Chondrocyte (in vitro differentiated cells): ENCODE data around the gene RGS11. TPM values are rescaled to one million over a fixed set of nuclear protein-coding genes. Genes with fewer than 3 reads are reported as not detected.

Experiments used
- DNase-seq: peaks from one replicate; pipeline ENCODE4 v3.0.0; 2021; ENCODE audit warnings: mixed read lengths, low spot score
- H3K27ac Mint-ChIP-seq: one replicate; pipeline ENCODE4 v1.8.0; 2021; ENCODE audit warnings: mild to moderate bottlenecking, moderate library complexity, mixed read lengths; ENCODE audit not compliant: unreplicated experiment
- H3K27me3 Mint-ChIP-seq: 2 replicates; pipeline ENCODE4 v1.8.0; 2021; ENCODE audit warnings: low read depth, mixed read lengths
- H3K36me3 Mint-ChIP-seq: 2 replicates; pipeline ENCODE4 v1.8.0; 2021; ENCODE audit warnings: low read depth, mixed read lengths
- H3K4me1 Mint-ChIP-seq: 2 replicates; pipeline ENCODE4 v1.8.0; 2021; ENCODE audit warnings: low read depth, mild to moderate bottlenecking, mixed read lengths
- H3K4me3 Mint-ChIP-seq: one replicate; pipeline ENCODE4 v1.8.0; 2021; ENCODE audit warnings: mild to moderate bottlenecking, moderate library complexity, mixed read lengths; ENCODE audit not compliant: unreplicated experiment
- H3K9me3 Mint-ChIP-seq: 2 replicates; pipeline ENCODE4 v1.8.0; 2021; ENCODE audit warnings: low read depth, mixed read lengths
- total RNA-seq: library from RNA; stranded (reverse); gene quantifications from 3 replicates; pipeline ENCODE4 v1.2.1, GENCODE V29; 2021
- TF ChIP-seq, protein P1 (sequence below): fragments of 200-600 bp; sonication (generic); IDR thresholded peaks from 2 replicates; pipeline ENCODE4 v1.5.0; 2021; ENCODE audit warnings: antibody characterized with exemption, mild to moderate bottlenecking, moderate library complexity

Gene RGS11
- total RNA-seq, 1 donor from 2014 or later, result 21.0 TPM

DNA sequence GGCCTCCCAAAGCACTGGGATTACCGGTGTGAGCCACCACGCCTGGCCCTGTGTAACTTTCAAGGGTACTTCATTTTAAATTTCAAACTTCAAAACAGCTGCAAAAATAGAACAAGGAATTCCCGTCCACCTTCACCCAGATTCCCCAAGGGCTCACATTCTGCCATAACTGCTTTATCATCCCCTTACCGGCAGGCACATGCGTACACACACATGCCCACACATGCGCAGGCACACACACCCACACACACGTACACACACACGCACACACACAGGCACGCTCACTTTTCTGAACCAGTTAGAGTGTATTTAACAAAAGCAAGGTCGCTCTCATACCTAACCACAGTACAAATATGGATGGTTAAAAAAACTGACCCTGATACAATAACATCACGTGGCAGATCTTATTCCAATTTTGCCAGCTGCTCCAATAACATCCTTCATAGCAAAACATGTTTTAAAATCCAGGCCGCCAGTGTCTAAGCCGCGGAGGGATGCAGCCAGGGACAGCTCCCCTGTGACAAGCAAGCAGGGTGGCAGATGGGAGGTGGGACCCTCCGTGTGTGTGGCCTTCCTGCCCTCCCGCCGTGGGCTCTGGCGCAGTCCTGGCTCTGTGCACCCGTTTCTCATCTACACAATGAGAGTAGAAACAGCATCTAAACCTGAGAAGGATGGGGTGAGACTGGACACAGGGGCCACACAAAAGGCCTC is 30.3 kb upstream of the RGS11 start:
- no peak for DNase-seq
- H3K36me3 Mint-ChIP-seq, result peaks cover 12% of the 10 kb centered on the region

DNA sequence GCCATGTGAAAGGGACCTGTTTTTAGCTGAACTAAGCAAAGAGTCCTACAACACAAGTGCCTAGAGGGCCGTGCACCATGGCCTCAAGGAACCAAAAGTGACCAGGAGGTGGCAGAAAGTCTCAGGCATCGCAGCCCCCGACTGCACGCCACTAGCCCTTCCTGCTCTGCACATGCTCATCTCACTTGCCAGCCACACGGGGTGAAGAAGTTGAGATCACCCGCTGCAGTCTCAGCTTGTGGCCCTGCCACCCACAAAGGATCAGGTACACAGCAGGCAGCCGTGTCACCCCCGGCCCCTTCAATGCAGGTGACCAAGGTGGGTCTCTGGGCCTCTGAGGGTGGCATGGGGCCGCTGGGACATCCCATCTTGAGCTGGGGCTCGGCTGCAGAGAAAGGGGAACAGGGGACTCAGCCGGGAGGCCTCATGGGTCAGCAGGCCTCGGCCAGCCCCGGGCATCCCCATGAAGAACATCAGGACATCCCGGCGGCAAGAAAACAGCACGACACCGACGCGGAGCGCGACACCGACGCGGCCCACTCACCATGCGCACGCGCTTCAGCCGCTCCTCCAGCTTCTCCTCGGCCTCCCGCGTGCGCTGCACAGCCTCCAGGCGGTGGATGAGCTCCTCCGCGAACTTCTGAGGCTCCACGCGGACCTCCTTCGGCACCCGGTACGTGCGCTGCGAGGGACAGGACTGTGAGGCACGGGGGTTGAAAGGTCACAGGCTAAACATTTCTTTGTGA is 28.2 kb upstream of the RGS11 start:
- Mint-ChIP-seq H3K4me3 (no peak overlapping the region), H3K36me3 (peaks cover 10% of the 10 kb centered on the region), H3K27me3 (no peaks in the 10 kb centered on the region), H3K27ac (no peak overlapping the region), H3K4me1 (no peaks in the 10 kb centered on the region), H3K9me3 (no peaks in the 10 kb centered on the region)
- DNase-seq, result no peak
- TF ChIP-seq, protein P1, sequence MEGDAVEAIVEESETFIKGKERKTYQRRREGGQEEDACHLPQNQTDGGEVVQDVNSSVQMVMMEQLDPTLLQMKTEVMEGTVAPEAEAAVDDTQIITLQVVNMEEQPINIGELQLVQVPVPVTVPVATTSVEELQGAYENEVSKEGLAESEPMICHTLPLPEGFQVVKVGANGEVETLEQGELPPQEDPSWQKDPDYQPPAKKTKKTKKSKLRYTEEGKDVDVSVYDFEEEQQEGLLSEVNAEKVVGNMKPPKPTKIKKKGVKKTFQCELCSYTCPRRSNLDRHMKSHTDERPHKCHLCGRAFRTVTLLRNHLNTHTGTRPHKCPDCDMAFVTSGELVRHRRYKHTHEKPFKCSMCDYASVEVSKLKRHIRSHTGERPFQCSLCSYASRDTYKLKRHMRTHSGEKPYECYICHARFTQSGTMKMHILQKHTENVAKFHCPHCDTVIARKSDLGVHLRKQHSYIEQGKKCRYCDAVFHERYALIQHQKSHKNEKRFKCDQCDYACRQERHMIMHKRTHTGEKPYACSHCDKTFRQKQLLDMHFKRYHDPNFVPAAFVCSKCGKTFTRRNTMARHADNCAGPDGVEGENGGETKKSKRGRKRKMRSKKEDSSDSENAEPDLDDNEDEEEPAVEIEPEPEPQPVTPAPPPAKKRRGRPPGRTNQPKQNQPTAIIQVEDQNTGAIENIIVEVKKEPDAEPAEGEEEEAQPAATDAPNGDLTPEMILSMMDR, result no peak

More for the DNA sequence above, 30.3 kb upstream of the RGS11 start:
- Mint-ChIP-seq H3K27me3 (no peaks in the 10 kb centered on the region), H3K27ac (no peak overlapping the region), H3K4me1 (no peaks in the 10 kb centered on the region), H3K4me3 (no peak overlapping the region), H3K9me3 (no peaks in the 10 kb centered on the region)
- TF ChIP-seq, protein P1, result no peak

DNA sequence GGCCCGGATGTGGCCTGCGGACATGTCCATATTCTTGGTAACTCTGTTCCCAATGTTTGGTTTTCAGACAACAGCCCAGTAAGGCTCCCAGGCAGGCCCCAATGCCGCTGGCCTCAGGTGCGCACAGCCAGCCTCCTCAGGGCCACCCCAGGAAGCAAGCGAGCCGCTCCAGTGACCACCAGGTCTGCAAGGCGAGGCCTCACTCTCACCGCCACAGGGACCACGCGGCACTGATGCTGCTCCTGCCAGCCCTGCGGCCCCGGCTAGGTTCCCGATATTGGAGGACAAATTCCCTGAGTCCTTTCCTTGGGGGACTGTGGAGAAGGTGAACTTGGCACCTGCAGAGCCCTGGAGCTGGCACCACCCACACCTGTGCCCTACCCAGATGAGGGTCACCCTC is 26.2 kb upstream of the RGS11 start:
- H3K27ac Mint-ChIP-seq, result no peak overlapping the region
- peaks cover 10% of the 10 kb centered on the region for H3K36me3 Mint-ChIP-seq
- no peaks in the 10 kb centered on the region for H3K4me1 Mint-ChIP-seq
- no peak overlapping the region for H3K4me3 Mint-ChIP-seq
- no peaks in the 10 kb centered on the region for H3K9me3 Mint-ChIP-seq
- H3K27me3 Mint-ChIP-seq, result no peaks in the 10 kb centered on the region
- no peak for DNase-seq
- TF ChIP-seq, protein P1, result no peak

DNA sequence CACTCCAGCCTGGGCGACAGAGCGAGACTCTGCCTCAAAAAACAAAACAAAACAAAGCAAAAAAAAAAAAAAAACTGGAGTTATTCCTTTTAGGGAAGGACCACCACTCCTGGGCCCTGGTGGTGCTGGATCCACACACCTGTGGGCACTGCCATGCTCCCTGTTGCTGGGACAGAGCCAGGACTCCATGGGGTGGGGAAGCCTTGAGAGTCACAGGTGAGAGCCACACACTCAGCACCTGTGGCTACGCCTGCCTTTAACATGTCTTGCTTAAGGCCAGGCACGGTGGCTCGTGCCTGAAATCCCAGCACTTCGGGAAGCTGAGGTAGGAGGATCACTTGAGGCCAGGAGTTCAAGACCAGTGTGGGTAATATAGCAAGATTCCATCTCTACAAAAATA is 25.5 kb upstream of the RGS11 start:
- Mint-ChIP-seq H3K4me1 (no peaks in the 10 kb centered on the region), H3K36me3 (peaks cover 10% of the 10 kb centered on the region), H3K9me3 (no peaks in the 10 kb centered on the region), H3K27me3 (no peaks in the 10 kb centered on the region), H3K27ac (no peak overlapping the region), H3K4me3 (no peak overlapping the region)
- TF ChIP-seq, protein P1, result no peak
- no peak for DNase-seq

DNA sequence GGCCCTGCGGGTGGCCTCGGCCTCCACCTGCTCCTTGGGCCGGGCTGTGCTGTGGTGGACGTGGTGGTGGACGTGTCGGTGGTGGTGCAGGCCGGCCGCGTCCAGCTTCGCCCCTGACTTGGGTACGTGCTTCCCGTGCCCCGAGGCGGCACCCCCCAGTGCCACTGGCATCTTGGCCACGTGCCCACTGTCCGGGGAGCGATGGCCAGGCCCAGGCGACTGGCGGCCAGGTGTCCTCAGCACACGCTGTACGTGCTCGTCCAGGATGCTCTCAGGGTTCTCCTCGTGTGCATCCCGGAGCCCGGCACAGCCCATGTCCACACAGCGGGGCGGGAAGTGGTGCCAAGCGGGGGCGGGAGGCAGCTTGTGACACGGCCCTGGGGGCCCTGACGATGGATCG is 22.1 kb upstream of the RGS11 start:
- H3K27me3 Mint-ChIP-seq, result no peaks in the 10 kb centered on the region

More for the DNA sequence above, 22.1 kb upstream of the RGS11 start:
- Mint-ChIP-seq H3K4me1 (no peaks in the 10 kb centered on the region), H3K27ac (no peak overlapping the region), H3K9me3 (no peaks in the 10 kb centered on the region), H3K36me3 (no peaks in the 10 kb centered on the region), H3K4me3 (no peak overlapping the region)
- TF ChIP-seq, protein P1, result no peak
- no peak for DNase-seq
